Measurements from ENCODE around the gene CYP1B1. TPM values are rescaled to one million over a fixed set of nuclear protein-coding genes. Genes with fewer than 3 reads are reported as not detected.

The CYP1B1 gene
- polyA plus RNA-seq, 1 donor (not counting 4 experiments of a cell fraction or from before 2014, with no cell fraction given): 1.6 TPM

- no peaks in the 10 kb centered on the region for H3K36me3 ChIP-seq (ENCODE audit: control insufficient read depth in 2 of 2, extremely low read depth in 1 of 2, insufficient read depth in 2 of 2, low read length in 2 of 2)
- H4K20me1 ChIP-seq (ENCODE audit: control insufficient read depth, extremely low read depth, insufficient read depth, low read length): no peaks in the 10 kb centered on the region
- dilution Hi-C loops (cut with MboI; ENCODE audit: extremely low pct_ligation_motif_present, low sequenced_read_pairs): no loop called here
- H3K9ac ChIP-seq (ENCODE audit: control insufficient read depth, extremely low read depth, insufficient read depth, low read length): peak overlapping the region; percentile 74
- H3K4me1 ChIP-seq (ENCODE audit: control insufficient read depth, extremely low read depth, insufficient read depth, low read length): peaks cover 20% of the 10 kb centered on the region
- H3K27ac ChIP-seq (ENCODE audit: control insufficient read depth, insufficient read depth, low read length): peak overlapping the region; percentile 26
- H2AFZ ChIP-seq (ENCODE audit: control insufficient read depth, low read length): peak overlapping the region; percentile 65
- H3K79me2 ChIP-seq (ENCODE audit: control insufficient read depth, insufficient read depth, low read length): no peaks in the 10 kb centered on the region
- peaks cover 3% of the 10 kb centered on the region for H3K9me3 ChIP-seq (ENCODE audit: control insufficient read depth, low read depth, low read length)
- TF ChIP-seq CTCF (optimal IDR thresholded peaks at IDR 0.05 in 1 of 3, IDR thresholded peaks at IDR 0.05 in 1 of 3, conservative IDR thresholded peaks at IDR 0.05 in 1 of 3; ENCODE audit: extremely low read depth in 1 of 3, insufficient read depth in 2 of 3, low read length in 3 of 3) (peak in 2 of 3 experiments; percentile 10 to 57), EZH2 (IDR thresholded peaks at IDR 0.05; ENCODE audit: low read length) (no peak)
- H3K9me1 ChIP-seq (ENCODE audit: control insufficient read depth, extremely low read depth, insufficient read depth, low read length): no peaks in the 10 kb centered on the region
- H3K4me3 ChIP-seq (ENCODE audit: control insufficient read depth in 2 of 3, extremely low read depth in 1 of 3, insufficient read depth in 2 of 3, low read depth in 1 of 3, low read length in 3 of 3): peak overlapping the region; percentile 42 to 76 (median 72)
- H3K27me3 ChIP-seq (ENCODE audit: control insufficient read depth, extremely low read depth, insufficient read depth, low read length): peaks cover 33% of the 10 kb centered on the region
- FAIRE-seq (no peak), DNase-seq (ENCODE audit: low read depth, low spot score) (no peak)
- H3K4me2 ChIP-seq (ENCODE audit: control insufficient read depth, extremely low read depth, insufficient read depth, low read depth, low read length): peak overlapping the region; percentile 89
Observed at GRCh38 chr2:38076710-38077430, 919 bp upstream of the CYP1B1 start.

- H3K4me3 ChIP-seq (ENCODE audit: control insufficient read depth in 2 of 3, extremely low read depth in 1 of 3, insufficient read depth in 2 of 3, low read depth in 1 of 3, low read length in 3 of 3): peak overlapping the region; percentile 42 to 76 (median 70)
- H3K27me3 ChIP-seq (ENCODE audit: control insufficient read depth, extremely low read depth, insufficient read depth, low read length): peaks cover 33% of the 10 kb centered on the region
- peak overlapping the region; percentile 65 for H2AFZ ChIP-seq (ENCODE audit: control insufficient read depth, low read length)
- H3K9ac ChIP-seq (ENCODE audit: control insufficient read depth, extremely low read depth, insufficient read depth, low read length): peak overlapping the region; percentile 74
- no peaks in the 10 kb centered on the region for H3K9me1 ChIP-seq (ENCODE audit: control insufficient read depth, extremely low read depth, insufficient read depth, low read length)
- H3K9me3 ChIP-seq (ENCODE audit: control insufficient read depth, low read depth, low read length): peaks cover 3% of the 10 kb centered on the region
- H3K36me3 ChIP-seq (ENCODE audit: control insufficient read depth in 2 of 2, extremely low read depth in 1 of 2, insufficient read depth in 2 of 2, low read length in 2 of 2): no peaks in the 10 kb centered on the region
- no peaks in the 10 kb centered on the region for H4K20me1 ChIP-seq (ENCODE audit: control insufficient read depth, extremely low read depth, insufficient read depth, low read length)
- peak overlapping the region; percentile 26 for H3K27ac ChIP-seq (ENCODE audit: control insufficient read depth, insufficient read depth, low read length)
- dilution Hi-C loops (cut with MboI; ENCODE audit: extremely low pct_ligation_motif_present, low sequenced_read_pairs): no loop called here
- H3K4me2 ChIP-seq (ENCODE audit: control insufficient read depth, extremely low read depth, insufficient read depth, low read depth, low read length): peak overlapping the region; percentile 89
- H3K79me2 ChIP-seq (ENCODE audit: control insufficient read depth, insufficient read depth, low read length): no peaks in the 10 kb centered on the region
- TF ChIP-seq CTCF (optimal IDR thresholded peaks at IDR 0.05 in 1 of 3, IDR thresholded peaks at IDR 0.05 in 1 of 3, conservative IDR thresholded peaks at IDR 0.05 in 1 of 3; ENCODE audit: extremely low read depth in 1 of 3, insufficient read depth in 2 of 3, low read length in 3 of 3) (peak; percentile 22 to 74 (median 37)), EZH2 (IDR thresholded peaks at IDR 0.05; ENCODE audit: low read length) (no peak)
- FAIRE-seq (no peak), DNase-seq (ENCODE audit: low read depth, low spot score) (no peak)
- peaks cover 20% of the 10 kb centered on the region for H3K4me1 ChIP-seq (ENCODE audit: control insufficient read depth, extremely low read depth, insufficient read depth, low read length)
Observed at GRCh38 chr2:38076152-38076709, 280 bp upstream of the CYP1B1 start.
